HG03520 (cell line): ENCODE measurements around the gene KRT86.

Source experiments
- ATAC-seq: cut with Tn5 transposase; IDR thresholded peaks from one replicate; pipeline ENCODE4 v1.9.1; 2021; ENCODE audit warnings: mild to moderate bottlenecking, moderate library complexity; ENCODE audit not compliant: unreplicated experiment

KRT86 gene

DNA sequence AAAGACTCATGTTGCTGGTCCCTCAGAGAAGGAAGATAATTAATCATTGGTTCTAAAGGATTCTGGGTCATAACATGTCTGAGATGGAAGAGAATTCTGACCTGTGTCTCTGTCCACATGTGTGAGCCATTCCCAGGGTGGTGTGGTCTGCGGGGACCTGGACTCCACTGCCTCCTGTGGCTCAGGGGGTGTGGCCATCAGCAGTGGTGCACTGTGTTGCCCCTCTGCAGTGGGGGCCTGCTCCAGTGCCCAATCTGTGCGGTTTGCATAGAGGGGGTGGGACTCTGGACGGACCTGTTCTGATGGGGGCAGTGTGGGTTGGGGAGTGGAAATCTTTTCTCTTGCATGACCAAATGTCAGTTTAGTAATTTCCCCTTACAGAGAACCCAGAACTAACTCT lies 79.3 kb downstream of the KRT86 start:
- ATAC-seq: no peak

DNA sequence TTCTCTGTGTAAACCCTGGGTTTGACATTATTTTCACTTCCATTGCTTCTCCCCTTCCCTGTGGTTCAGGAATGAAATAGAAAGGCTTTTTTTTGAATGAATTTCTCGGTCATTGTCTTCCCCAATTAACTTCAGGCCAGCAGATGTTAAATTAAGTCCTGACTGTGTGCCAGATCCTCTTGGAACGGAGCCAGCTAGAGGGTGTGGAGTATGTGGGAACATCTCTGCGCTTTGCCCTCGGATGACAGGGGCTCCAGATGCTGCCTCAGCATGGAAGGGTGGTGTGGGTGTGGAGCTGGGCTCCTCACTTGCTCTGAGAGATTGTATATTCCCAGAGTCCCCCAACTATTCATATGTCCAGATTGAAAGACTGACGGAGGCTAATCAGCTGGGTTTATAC lies 79.8 kb downstream of the KRT86 start:
- no peak for ATAC-seq

DNA sequence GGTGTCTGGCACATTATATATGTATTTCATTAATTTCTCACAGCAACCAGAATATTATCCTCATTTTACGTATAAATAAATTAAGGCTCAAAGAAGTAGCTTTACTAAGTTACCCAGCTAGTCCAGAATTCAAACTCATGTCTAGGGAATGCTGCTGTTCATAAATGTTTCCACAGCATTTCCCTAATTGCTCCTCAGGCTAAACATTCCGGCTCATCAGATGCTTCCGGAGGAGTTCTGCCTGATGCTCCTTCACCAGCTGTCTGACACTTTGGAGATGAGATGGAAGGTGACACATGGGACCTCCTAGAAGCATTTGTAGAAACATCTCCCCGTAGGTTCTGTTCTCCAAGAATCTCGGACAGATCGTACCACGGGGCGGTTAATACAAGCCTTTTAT lies 80.7 kb downstream of the KRT86 start:
- no peak for ATAC-seq

DNA sequence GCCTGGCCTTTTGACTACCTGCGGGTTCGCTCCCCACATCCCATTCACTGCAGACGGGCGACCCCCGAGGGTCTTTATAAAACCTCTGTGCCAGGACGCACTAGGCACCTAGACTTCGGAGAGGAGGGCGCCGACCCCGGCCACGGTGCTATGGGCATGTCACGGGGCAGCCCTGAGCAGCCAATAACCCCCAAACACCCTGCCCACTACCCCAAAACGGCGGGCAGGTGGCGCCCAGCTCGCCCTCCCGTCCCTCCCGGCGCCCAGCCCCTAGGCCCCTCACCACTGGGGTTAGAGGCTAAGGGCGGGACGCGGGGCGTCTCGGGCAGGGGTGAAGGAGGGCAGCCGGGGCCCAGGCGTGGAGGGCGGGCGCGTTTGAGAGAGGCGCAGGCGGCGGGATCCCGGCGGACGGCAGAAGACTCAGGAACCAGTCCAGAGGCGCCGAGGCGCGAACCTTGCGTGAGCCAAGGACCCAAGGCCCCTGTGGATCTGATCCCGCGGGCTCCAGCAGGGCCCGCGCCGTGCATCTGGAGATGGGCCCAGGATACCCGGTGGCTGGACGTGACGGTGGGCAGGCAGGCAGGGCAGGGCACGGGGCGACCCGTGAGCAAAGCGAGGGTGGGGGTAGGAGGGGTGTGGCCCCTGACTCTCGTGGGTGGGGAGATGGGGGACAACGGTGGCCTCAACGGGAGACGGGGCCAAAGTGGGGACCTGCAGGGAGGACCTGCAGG lies 81.8 kb downstream of the KRT86 start:
- no peak for ATAC-seq

DNA sequence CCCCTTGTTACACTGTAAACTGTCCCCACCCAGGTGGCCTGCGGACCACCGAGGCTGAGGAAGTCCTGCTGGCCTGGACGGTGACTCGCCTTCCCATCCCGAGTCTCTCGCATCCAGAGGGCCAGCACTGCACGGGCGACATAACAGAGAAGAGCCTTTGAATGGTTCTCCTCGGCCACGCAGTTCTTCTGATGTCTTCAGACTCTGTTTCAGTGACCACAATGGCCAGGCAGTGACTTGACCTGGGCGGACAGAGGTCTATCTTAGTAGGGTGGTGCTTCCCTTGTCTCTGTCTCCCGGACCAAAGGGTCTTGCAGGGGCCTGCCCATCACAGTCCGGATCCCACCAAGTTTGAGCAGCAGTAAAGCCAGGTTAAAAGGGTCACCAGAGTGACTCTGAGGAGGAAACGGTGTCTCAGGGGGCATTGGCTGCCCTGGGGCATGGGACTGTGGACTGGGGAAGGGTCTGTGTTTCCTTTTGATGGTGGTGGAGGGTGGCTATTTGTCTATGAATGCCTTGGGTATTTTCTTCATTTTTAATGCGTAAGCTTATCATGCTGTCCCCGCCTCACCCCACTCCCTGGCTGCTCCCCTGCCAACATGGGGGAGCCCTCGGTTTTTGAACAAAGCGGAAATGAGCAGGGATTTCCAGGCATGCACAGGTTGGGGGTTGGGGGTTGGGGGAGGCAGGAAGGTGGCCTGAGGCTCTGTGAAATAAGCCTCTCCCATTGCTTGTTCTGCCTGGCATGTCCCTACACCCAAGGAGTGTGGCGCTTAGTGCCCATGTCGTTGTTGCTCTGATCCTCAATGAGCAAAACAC lies 82.5 kb downstream of the KRT86 start:
- ATAC-seq: no peak
